ENCODE results near the gene SEC63. TPM values are rescaled to one million over a fixed set of nuclear protein-coding genes. Genes with fewer than 3 reads are reported as not detected.
"Not testable (repeated sequence)": the region's sequence is repeated elsewhere in the genome, so short reads cannot be mapped to it uniquely, and the experiment has no call there.

Gene SEC63
- total and polyA plus RNA-seq, 4 donors: 22.9 to 102 (median 65.9) TPM

- WGBS, 2 donors: 83 to 84% methylated on average over 9 of the region's 9 CpGs
- H3K27me3 ChIP-seq (ENCODE audit: control insufficient read depth in 3 of 3, insufficient read depth in 3 of 3, low read length in 2 of 3): no peaks in the 10 kb centered on the region
Measured at GRCh38 chr6:107991772-107992550, 34.0 kb upstream of the SEC63 start.

DNA sequence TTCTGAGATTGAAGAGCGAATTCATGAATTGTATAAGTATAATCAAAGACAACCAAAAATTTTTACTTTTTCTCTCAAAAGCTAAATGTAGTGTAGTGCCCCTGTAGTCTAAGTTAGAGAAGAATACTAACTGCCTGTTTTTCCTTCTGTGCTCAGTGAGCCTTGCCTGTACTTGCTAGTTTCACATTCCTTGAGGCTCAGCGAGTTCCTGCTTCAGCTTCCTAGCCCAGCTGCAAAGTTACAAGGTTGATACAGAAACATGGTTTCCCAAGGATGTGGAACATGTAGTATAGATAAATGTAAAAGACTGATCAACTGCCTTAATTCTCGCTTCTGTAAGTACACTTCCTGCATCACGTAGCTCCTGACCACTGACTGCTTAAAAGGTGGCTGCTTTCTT, 33.1 kb upstream of the SEC63 start:
- H3K9ac ChIP-seq (ENCODE audit: insufficient read depth in 1 of 2, low read length in 2 of 2): no peak overlapping the region
- no peaks in the 10 kb centered on the region for H3K9me3 ChIP-seq (ENCODE audit: control insufficient read depth in 4 of 4, insufficient read depth in 3 of 4, low read length in 3 of 4)
- no peak overlapping the region for H3K27ac ChIP-seq (ENCODE audit: low read depth in 1 of 2, low read length in 1 of 2)
- ATAC-seq (ENCODE audit: insufficient read depth, low FRiP score): no peak
- no peaks in the 10 kb centered on the region for H3K27me3 ChIP-seq (ENCODE audit: control insufficient read depth in 3 of 3, insufficient read depth in 3 of 3, low read length in 2 of 3)
- H3K4me1 ChIP-seq (ENCODE audit: control insufficient read depth in 5 of 5, insufficient read depth in 5 of 5, low read length in 5 of 5): peaks cover 0 to 2% (median 0%) of the 10 kb centered on the region in 5 donors
- no peak for DNase-seq
- TF ChIP-seq, protein P1, sequence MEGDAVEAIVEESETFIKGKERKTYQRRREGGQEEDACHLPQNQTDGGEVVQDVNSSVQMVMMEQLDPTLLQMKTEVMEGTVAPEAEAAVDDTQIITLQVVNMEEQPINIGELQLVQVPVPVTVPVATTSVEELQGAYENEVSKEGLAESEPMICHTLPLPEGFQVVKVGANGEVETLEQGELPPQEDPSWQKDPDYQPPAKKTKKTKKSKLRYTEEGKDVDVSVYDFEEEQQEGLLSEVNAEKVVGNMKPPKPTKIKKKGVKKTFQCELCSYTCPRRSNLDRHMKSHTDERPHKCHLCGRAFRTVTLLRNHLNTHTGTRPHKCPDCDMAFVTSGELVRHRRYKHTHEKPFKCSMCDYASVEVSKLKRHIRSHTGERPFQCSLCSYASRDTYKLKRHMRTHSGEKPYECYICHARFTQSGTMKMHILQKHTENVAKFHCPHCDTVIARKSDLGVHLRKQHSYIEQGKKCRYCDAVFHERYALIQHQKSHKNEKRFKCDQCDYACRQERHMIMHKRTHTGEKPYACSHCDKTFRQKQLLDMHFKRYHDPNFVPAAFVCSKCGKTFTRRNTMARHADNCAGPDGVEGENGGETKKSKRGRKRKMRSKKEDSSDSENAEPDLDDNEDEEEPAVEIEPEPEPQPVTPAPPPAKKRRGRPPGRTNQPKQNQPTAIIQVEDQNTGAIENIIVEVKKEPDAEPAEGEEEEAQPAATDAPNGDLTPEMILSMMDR (IDR thresholded peaks at IDR 0.05; ENCODE audit: control extremely low read depth, extremely low read depth): no peak
- no peak overlapping the region for H3K4me3 ChIP-seq
- no peaks in the 10 kb centered on the region for H3K36me3 ChIP-seq (ENCODE audit: control insufficient read depth in 4 of 4, insufficient read depth in 4 of 4, low read length in 4 of 4)
- WGBS, 2 donors: 69 to 79% methylated on average over 4 of the region's 4 CpGs

More at GRCh38 chr6:107991772-107992550, 34.0 kb upstream of the SEC63 start:
- Histone ChIP-seq H3K9me3 (ENCODE audit: control insufficient read depth in 4 of 4, insufficient read depth in 3 of 4, low read length in 3 of 4) (no peaks in the 10 kb centered on the region), H3K4me1 (ENCODE audit: control insufficient read depth in 5 of 5, insufficient read depth in 5 of 5, low read length in 5 of 5) (peaks cover 0 to 2% (median 0%) of the 10 kb centered on the region in 5 donors), H3K27ac (ENCODE audit: low read depth in 1 of 2, low read length in 1 of 2) (no peak overlapping the region), H3K4me3 (no peak overlapping the region), H3K9ac (ENCODE audit: insufficient read depth in 1 of 2, low read length in 2 of 2) (no peak overlapping the region), H3K36me3 (ENCODE audit: control insufficient read depth in 4 of 4, insufficient read depth in 4 of 4, low read length in 4 of 4) (no peaks in the 10 kb centered on the region)
- DNase-seq (no peak), ATAC-seq (ENCODE audit: insufficient read depth, low FRiP score) (no peak)
- TF ChIP-seq, protein P1 (IDR thresholded peaks at IDR 0.05; ENCODE audit: control extremely low read depth, extremely low read depth): no peak

GRCh38 chr6:107990587-107990986, 32.6 kb upstream of the SEC63 start:
- not testable (repeated sequence) for H3K36me3 ChIP-seq (ENCODE audit: control insufficient read depth in 4 of 4, insufficient read depth in 4 of 4, low read length in 4 of 4); DNase-seq

DNA sequence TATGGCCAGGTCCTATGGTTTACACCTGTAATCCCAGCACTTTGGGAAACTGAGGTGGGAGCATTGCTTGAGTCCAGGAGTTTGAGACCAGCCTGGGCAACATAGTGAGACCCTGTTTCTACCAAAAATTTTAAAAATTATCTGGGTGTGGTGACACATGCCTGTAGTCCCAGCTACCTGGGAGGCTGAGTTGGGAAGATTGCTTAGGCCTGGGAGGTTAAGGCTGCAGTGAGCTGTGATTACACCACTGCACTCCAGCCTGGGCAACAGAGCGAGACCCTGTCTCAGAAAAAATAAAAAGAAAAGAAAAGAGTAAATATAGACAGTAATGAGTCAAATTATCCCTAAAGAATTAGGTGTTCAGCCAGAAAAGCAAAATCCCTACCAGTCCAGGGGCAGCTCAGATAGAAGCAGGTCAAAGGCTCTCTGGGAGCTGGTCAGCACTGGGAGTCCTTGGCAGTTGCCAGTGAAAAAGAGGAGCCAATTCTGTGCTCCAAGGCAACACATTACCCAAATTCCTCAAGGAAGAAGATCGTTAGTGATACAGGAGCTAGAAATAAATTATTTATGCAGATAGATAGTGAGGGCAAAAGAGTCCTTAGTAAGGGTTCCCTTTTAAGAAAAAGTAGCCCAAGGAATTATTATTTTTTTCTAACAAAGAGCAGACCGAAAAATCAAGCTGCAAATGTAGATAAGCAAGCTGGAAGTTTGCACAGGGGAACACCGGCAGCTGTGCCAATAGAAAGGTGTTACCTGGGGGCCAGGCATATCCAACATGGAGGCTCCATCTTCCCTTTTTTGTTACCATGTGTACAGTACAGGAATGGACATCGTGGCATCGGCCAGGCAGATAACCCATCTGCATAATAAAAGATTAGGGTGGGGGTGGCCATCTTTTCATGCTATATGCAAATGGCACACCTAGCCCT, 31.4 kb upstream of the SEC63 start:
- DNase-seq: no peak
- Histone ChIP-seq H3K9ac (ENCODE audit: insufficient read depth in 1 of 2, low read length in 2 of 2) (no peak overlapping the region), H3K27me3 (ENCODE audit: control insufficient read depth in 3 of 3, insufficient read depth in 3 of 3, low read length in 2 of 3) (no peaks in the 10 kb centered on the region), H3K9me3 (ENCODE audit: control insufficient read depth in 4 of 4, insufficient read depth in 3 of 4, low read length in 3 of 4) (no peaks in the 10 kb centered on the region), H3K27ac (ENCODE audit: low read depth in 1 of 2, low read length in 1 of 2) (no peak overlapping the region), H3K4me1 (ENCODE audit: control insufficient read depth in 5 of 5, insufficient read depth in 5 of 5, low read length in 5 of 5) (peaks cover 0 to 2% (median 0%) of the 10 kb centered on the region in 5 donors), H3K36me3 (ENCODE audit: control insufficient read depth in 4 of 4, insufficient read depth in 4 of 4, low read length in 4 of 4) (no peaks in the 10 kb centered on the region), H3K4me3 (no peak overlapping the region)
- ATAC-seq (ENCODE audit: insufficient read depth, low FRiP score): no peak
- TF ChIP-seq, protein P1 (IDR thresholded peaks at IDR 0.05; ENCODE audit: control extremely low read depth, extremely low read depth): no peak
- WGBS, 2 donors: 64 to 70% methylated on average over 6 of the region's 6 CpGs

More at GRCh38 chr6:107990587-107990986, 32.6 kb upstream of the SEC63 start:
- ATAC-seq (ENCODE audit: insufficient read depth, low FRiP score); H3K4me1 ChIP-seq (ENCODE audit: control insufficient read depth in 5 of 5, insufficient read depth in 5 of 5, low read length in 5 of 5); H3K27me3 ChIP-seq (ENCODE audit: control insufficient read depth in 3 of 3, insufficient read depth in 3 of 3, low read length in 2 of 3); H3K4me3 ChIP-seq; H3K9me3 ChIP-seq (ENCODE audit: control insufficient read depth in 4 of 4, insufficient read depth in 3 of 4, low read length in 3 of 4); H3K9ac ChIP-seq (ENCODE audit: insufficient read depth in 1 of 2, low read length in 2 of 2); H3K27ac ChIP-seq (ENCODE audit: low read depth in 1 of 2, low read length in 1 of 2): not testable (repeated sequence)
- 75 to 82% methylated on average over 8 of the region's 8 CpGs for WGBS, 2 donors

Measured in lung (tissue), 12 donors.